Neural cell (in vitro differentiated cells): Measurements from ENCODE around the gene SERPINA6.

Experiments
- EP300 ChIP-seq: fragments of 450-650 bp; conservative IDR thresholded peaks from 2 replicates; pipeline ENCODE4 v1.6.1; 2014; ENCODE audit warnings: antibody characterized with exemption, mild to moderate bottlenecking, moderate library complexity; ENCODE audit not compliant: poor library complexity, severe bottlenecking
- EZH2 ChIP-seq: fragments of 200-600, 300-800 bp; shearing (Covaris generic), sonication (generic); IDR thresholded peaks from 2 replicates; pipeline ENCODE4 v1.6.1; 2014; ENCODE audit warnings: antibody characterized with exemption, low read length, borderline replicate concordance, mild to moderate bottlenecking; ENCODE audit not compliant: insufficient read depth, poor library complexity, severe bottlenecking
- MXI1 ChIP-seq: fragments of 450-650 bp; conservative IDR thresholded peaks from 2 replicates; pipeline ENCODE4 v1.6.1; 2014; ENCODE audit warnings: antibody characterized with exemption, mild to moderate bottlenecking; ENCODE audit not compliant: poor library complexity, severe bottlenecking
- POLR2AphosphoS5 ChIP-seq: IDR thresholded peaks from 2 replicates; pipeline ENCODE4 v1.6.1; 2012
- RAD21 ChIP-seq: fragments of 450-650 bp; conservative IDR thresholded peaks from 2 replicates; pipeline ENCODE4 v1.6.1; 2014; ENCODE audit warnings: antibody characterized with exemption, mild to moderate bottlenecking, moderate library complexity
- REST ChIP-seq: IDR thresholded peaks from 2 replicates; pipeline ENCODE4 v1.6.1; 2012; ENCODE audit warnings: borderline replicate concordance
- TAF1 ChIP-seq: IDR thresholded peaks from 2 replicates; pipeline ENCODE4 v1.6.1; 2012; ENCODE audit warnings: low read depth
- TF ChIP-seq, protein P1 (sequence below): fragments of 450-650 bp; IDR thresholded peaks from 2 replicates; pipeline ENCODE4 v1.5.1; 2014; ENCODE audit warnings: antibody characterized with exemption, mild to moderate bottlenecking, moderate library complexity; ENCODE audit not compliant: poor library complexity, severe bottlenecking

GRCh38 chr14:94292526-94292871 lies 30.6 kb downstream of the SERPINA6 start:
- TF ChIP-seq, protein P1, sequence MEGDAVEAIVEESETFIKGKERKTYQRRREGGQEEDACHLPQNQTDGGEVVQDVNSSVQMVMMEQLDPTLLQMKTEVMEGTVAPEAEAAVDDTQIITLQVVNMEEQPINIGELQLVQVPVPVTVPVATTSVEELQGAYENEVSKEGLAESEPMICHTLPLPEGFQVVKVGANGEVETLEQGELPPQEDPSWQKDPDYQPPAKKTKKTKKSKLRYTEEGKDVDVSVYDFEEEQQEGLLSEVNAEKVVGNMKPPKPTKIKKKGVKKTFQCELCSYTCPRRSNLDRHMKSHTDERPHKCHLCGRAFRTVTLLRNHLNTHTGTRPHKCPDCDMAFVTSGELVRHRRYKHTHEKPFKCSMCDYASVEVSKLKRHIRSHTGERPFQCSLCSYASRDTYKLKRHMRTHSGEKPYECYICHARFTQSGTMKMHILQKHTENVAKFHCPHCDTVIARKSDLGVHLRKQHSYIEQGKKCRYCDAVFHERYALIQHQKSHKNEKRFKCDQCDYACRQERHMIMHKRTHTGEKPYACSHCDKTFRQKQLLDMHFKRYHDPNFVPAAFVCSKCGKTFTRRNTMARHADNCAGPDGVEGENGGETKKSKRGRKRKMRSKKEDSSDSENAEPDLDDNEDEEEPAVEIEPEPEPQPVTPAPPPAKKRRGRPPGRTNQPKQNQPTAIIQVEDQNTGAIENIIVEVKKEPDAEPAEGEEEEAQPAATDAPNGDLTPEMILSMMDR, result no peak
- TF ChIP-seq EP300, result no peak
- no peak for TF ChIP-seq EZH2
- TF ChIP-seq POLR2AphosphoS5, result no peak
- TF ChIP-seq TAF1, result no peak
- TF ChIP-seq RAD21, result no peak
- no peak for TF ChIP-seq MXI1
- no peak for TF ChIP-seq REST
